Measurements from ENCODE around the gene DNAH7. TPM values are rescaled to one million over a fixed set of nuclear protein-coding genes. Genes with fewer than 3 reads are reported as not detected.

DNAH7 gene
- total and polyA plus RNA-seq, 9 of the 15 experiments (the other 6 are each of a cell fraction or from before 2014, with no cell fraction given), result 0.03 to 0.42 (median 0.18) TPM

- TF ChIP-seq ZBTB40 (IDR thresholded peaks at IDR 0.05) (no peak), ZBTB40 (CRISPR knock-in tag; IDR thresholded peaks at IDR 0.05) (no peak), CXXC5 (CRISPR knock-in tag; IDR thresholded peaks at IDR 0.05) (no peak), EP400 (IDR thresholded peaks at IDR 0.05) (peak; percentile 48), SMARCE1 (IDR thresholded peaks at IDR 0.05) (peak; percentile 78), HDAC3 (IDR thresholded peaks at IDR 0.05; ENCODE audit: borderline replicate concordance, partially characterized antibody) (no peak), MITF (IDR thresholded peaks at IDR 0.05) (no peak), NR3C1 (CRISPR knock-in tag; IDR thresholded peaks at IDR 0.05) (no peak), HEY1 (CRISPR knock-in tag; IDR thresholded peaks at IDR 0.05; ENCODE audit: borderline replicate concordance) (no peak), EZH2 (IDR thresholded peaks at IDR 0.05; ENCODE audit: borderline replicate concordance, low read depth, low read length) (no peak), POLR3A (IDR thresholded peaks at IDR 0.05; ENCODE audit: borderline replicate concordance, extremely low read depth, insufficient read depth, insufficient read length) (no peak), ZBTB7A (IDR thresholded peaks at IDR 0.05; ENCODE audit: borderline replicate concordance, control insufficient read depth, low read depth, low read length) (no peak), ZNF785 (CRISPR knock-in tag; IDR thresholded peaks at IDR 0.05) (no peak), PHTF2 (CRISPR knock-in tag; IDR thresholded peaks at IDR 0.05) (no peak)
These were observed 32.8 kb upstream of the DNAH7 start (continued) for GRCh38 chr2:196101325-196101991.

All from K562 (cell line).